ENCODE measurements around the gene MDM4. TPM values are rescaled to one million over a fixed set of nuclear protein-coding genes. Genes with fewer than 3 reads are reported as not detected.

MDM4 gene
- total RNA-seq (374 and 378 TPM in 2 replicates), polyA plus RNA-seq (46.6 and 95.7 TPM in 2 replicates), polyA minus RNA-seq (52.6 and 155 TPM in 2 replicates)
- total RNA-seq (2013), result 121 TPM

GRCh38 chr1:204516180-204516879 lies at the start of gene MDM4:
Gene MDM4, plus strand, starts transcription at chr1:204516406. Its CDS starts 9,113 bp downstream, at chr1:204525519.
- TF ChIP-seq CTCF (IDR thresholded peaks at IDR 0.05) (no peak), EZH2 (IDR thresholded peaks at IDR 0.05; ENCODE audit: borderline replicate concordance, insufficient read depth, low read depth, low read length, poor library complexity, severe bottlenecking) (no peak)
- CTCF ChIA-PET, result interaction anchor here (0.6 to 7.4 kb wide), 16 partner anchors 8 to 798 kb away, joined by 3 to 48 read pairs (median 3); no protein-coding TSS in a partner anchor
- peaks cover 0 to 19% of the 10 kb centered on the region in 2 experiments for H3K36me3 ChIP-seq (replicated peaks in 1 of 2; ENCODE audit: control extremely low read depth in 1 of 2, control insufficient read depth in 1 of 2, extremely low read depth in 1 of 2, insufficient read depth in 2 of 2, low read length in 1 of 2)

More at GRCh38 chr1:204516180-204516879, at the start of gene MDM4:
- H3K27me3 ChIP-seq (replicated peaks in 1 of 4; ENCODE audit: control extremely low read depth in 1 of 4, control insufficient read depth in 3 of 4, insufficient read depth in 4 of 4, low read length in 3 of 4), result no peaks in the 10 kb centered on the region
- Mint-ChIP-seq H3K4me1 (peaks cover 68% of the 10 kb centered on the region), H3K27ac (no peak within 1 kb of the TSS), H3K4me3 (no peak within 1 kb of the TSS), H3K9me3 (ENCODE audit: insufficient read depth) (no peaks in the 10 kb centered on the region), H3K27me3 (no peaks in the 10 kb centered on the region)
- DNase-seq (peak; percentile 97), ATAC-seq (ENCODE audit: low read depth) (peak; percentile 78)
- intact Hi-C loops (cut with micrococcal nuclease), result loop anchor here (1.0 to 5.0 kb wide), 3 partner anchors 10 to 106 kb away; partner anchors contain the start of gene PPP1R15B
- H3K79me2 ChIP-seq (ENCODE audit: control insufficient read depth, insufficient read depth, low read length), result peaks cover 51% of the 10 kb centered on the region
- H3K4me1 ChIP-seq (ENCODE audit: control insufficient read depth in 2 of 2, insufficient read depth in 2 of 2, low read length in 2 of 2), result peaks cover 83 to 92% of the 10 kb centered on the region in 2 donors
- H3K4me2 ChIP-seq (replicated peaks; ENCODE audit: low read depth, low read length, poor library complexity, severe bottlenecking), result peak within 1 kb of the TSS; percentile 77
- POLR2A ChIA-PET, result interaction anchor here (0.6 to 4.5 kb wide), 14 partner anchors 9 to 751 kb away, joined by 3 to 53 read pairs (median 4); partner anchors contain the start of gene PIK3C2B
- no peaks in the 10 kb centered on the region for H4K20me1 ChIP-seq (ENCODE audit: control insufficient read depth, insufficient read depth, low read length, poor library complexity, severe bottlenecking)
- H3K4me3 ChIP-seq (ENCODE audit: control extremely low read depth in 1 of 5, extremely low read depth in 1 of 5, insufficient read depth in 1 of 5, low read depth in 2 of 5, low read length in 4 of 5), result peak within 1 kb of the TSS; percentile 75 to 96 (median 91)
- H3K9ac ChIP-seq (ENCODE audit: low read length), result peak within 1 kb of the TSS; percentile 94
- WGBS (ENCODE audit: insufficient coverage), result under 1% methylated on average over 37 of the region's 43 CpGs
- H2AFZ ChIP-seq (ENCODE audit: insufficient read depth, low read depth, low read length, poor library complexity, severe bottlenecking), result peak within 1 kb of the TSS; percentile 62
- H3K27ac ChIP-seq (ENCODE audit: low read length in 2 of 2), result peak within 1 kb of the TSS; percentile 95 to 97
- peaks cover 0 to 13% (median 0%) of the 10 kb centered on the region in 3 donors for H3K9me3 ChIP-seq (ENCODE audit: control extremely low read depth in 1 of 3, control insufficient read depth in 2 of 3, insufficient read depth in 1 of 3, low read length in 2 of 3)
